A673 (cell line): ENCODE results near the gene VTCN1.

ENCODE experiments used
- EZH2 ChIP-seq: fragments of 200-600 bp; sonication (generic); IDR thresholded peaks from 2 replicates; pipeline ENCODE4 v1.6.1; 2017; ENCODE audit warnings: borderline replicate concordance, low read depth, mild to moderate bottlenecking, mixed read lengths, antibody characterized with exemption, low read length; ENCODE audit not compliant: poor library complexity, severe bottlenecking
- TF ChIP-seq, protein P1 (sequence below): fragments of 300-800, 200-600 bp; sonication (generic); conservative IDR thresholded peaks from 2 replicates; pipeline ENCODE4 v1.5.1; 2017; ENCODE audit warnings: low read depth, mild to moderate bottlenecking, antibody characterized with exemption, low read length, moderate library complexity, mixed read lengths

DNA sequence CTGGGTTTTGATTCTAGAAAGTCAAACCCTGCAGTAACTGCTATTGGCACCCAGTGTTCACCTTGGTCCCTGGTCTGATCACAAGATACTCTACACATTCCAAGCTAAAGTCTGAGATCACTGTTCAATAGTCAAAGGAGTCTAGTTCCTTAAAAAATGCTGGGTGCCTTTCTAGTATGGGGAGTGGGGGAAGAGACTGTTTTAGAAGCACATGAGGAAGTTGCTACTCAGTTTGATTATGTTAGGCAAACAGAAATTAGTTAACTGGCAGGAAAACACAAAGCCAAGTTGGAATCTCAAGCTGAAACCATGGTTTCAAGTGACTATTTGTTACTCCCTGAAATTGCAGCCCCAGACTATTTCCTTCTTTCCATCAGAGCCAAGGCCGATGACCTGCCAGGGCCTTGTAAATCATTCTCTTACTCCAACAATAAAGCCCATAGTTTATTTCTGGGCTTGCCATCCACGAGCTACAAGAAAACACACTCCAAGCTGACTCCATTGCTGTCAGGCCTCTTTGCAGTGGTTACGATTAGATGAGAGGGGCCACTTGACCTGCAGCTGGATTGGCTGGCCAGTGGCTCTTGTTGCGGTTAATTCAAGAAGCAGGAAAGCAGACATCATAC is 21.1 kb upstream of the VTCN1 start:
- TF ChIP-seq, protein P1, sequence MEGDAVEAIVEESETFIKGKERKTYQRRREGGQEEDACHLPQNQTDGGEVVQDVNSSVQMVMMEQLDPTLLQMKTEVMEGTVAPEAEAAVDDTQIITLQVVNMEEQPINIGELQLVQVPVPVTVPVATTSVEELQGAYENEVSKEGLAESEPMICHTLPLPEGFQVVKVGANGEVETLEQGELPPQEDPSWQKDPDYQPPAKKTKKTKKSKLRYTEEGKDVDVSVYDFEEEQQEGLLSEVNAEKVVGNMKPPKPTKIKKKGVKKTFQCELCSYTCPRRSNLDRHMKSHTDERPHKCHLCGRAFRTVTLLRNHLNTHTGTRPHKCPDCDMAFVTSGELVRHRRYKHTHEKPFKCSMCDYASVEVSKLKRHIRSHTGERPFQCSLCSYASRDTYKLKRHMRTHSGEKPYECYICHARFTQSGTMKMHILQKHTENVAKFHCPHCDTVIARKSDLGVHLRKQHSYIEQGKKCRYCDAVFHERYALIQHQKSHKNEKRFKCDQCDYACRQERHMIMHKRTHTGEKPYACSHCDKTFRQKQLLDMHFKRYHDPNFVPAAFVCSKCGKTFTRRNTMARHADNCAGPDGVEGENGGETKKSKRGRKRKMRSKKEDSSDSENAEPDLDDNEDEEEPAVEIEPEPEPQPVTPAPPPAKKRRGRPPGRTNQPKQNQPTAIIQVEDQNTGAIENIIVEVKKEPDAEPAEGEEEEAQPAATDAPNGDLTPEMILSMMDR, result no peak
- no peak for TF ChIP-seq EZH2
